M059J (cell line): Measurements from ENCODE around the gene DCLK3. TPM values are rescaled to one million over a fixed set of nuclear protein-coding genes. Genes with fewer than 3 reads are reported as not detected.
A peak's percentile ranks its signal among the peaks of the same experiment; 100 is the strongest.

Source experiments
- DNase-seq: peaks from one replicate; pipeline ENCODE4 v3.0.0-alpha.2; 2012; ENCODE audit warnings: low read depth
- total RNA-seq: library from RNA; depleted of rRNA; stranded (reverse); fragments of >200 nt; shearing (Covaris generic); gene quantifications from 2 replicates; pipeline ENCODE4 v1.2.3, GENCODE V29; 2014

The DCLK3 gene
- total RNA-seq, 1 experiment from 2014 or later, result not detected

DNA sequence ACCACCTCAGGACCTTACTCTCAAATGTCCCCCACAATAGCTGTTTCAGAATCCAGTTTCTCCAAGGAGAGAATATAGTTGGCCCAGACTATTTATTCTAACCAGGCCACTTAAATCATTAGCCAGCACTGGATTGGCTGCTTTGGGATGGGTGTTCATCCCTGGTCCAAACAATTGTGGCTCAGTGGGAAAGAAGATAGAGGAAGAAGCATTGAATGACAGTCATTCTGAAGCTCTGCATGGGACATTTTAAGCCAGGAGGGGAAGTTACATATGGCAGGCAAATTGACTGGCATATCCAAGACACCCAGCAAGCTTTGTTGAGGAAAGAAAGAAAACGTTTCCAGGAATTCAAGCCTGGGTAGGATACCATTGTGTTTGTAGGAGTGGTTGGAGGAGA lies 5.6 kb upstream of the DCLK3 start:
- no peak for DNase-seq

DNA sequence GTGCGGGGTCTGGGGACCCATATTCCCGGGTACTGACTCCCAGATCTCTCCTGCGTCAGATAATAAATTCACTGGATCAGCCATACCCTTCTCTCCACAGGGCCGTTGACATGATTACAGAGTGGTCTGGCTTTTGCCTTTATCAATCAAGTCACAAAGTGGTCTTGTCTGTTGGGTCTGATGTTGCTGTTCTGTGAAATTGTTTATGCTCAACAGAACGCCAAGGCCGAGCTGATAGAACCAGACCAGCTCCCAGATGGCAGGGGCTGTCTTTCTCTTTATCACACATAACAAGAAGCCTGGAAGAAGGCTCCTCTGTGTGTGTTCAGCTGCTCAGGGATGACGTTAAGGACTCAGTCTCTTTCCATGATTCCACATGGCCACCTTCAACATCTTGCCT lies 751 bp upstream of the DCLK3 start:
- DNase-seq, result no peak

DNA sequence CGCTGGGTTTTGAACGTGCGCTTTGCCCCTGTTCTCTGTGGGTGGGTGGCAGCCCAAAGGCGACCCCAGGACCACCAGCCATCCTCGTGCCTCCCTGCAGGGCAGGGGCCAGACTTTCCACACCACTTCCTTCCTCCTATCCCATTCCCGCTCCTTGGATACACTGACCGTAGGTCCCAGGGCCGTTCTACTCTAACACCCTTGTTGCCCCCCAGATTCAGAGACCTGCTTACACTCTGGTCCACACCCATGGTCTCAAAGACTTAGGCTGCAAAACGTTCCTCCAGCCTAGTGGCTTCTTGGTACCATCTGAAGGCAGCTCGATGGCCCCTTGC lies 318 bp upstream of the DCLK3 start:
- DNase-seq, result no peak

- no peak for DNase-seq
Observed at GRCh38 chr3:36762918-36763849, 1.2 kb downstream of the DCLK3 start.

GRCh38 chr3:36761779-36762178 lies 2.6 kb downstream of the DCLK3 start:
- DNase-seq, result no peak

- no peak for DNase-seq
Observed at GRCh38 chr3:36756269-36756668, 8.1 kb downstream of the DCLK3 start.

DNA sequence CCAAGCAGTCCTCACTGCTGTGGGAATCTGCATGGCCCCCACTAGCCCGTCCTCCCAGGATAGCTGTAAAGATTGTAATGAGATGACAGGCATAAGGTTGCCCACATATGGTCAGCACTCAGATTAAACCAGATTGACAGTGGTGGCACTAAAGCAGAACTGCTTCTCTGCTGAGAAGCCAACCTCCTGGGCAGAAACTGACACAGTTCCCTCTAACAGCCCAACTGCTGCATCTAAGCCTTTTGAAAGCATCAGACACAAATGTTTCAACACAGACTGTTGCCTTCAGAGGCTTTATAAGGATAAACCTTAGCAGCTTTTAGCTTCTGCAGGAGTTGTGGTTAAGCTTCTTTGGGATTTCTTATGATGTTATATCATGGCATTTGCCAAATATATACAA lies 13.0 kb downstream of the DCLK3 start:
- no peak for DNase-seq

DNA sequence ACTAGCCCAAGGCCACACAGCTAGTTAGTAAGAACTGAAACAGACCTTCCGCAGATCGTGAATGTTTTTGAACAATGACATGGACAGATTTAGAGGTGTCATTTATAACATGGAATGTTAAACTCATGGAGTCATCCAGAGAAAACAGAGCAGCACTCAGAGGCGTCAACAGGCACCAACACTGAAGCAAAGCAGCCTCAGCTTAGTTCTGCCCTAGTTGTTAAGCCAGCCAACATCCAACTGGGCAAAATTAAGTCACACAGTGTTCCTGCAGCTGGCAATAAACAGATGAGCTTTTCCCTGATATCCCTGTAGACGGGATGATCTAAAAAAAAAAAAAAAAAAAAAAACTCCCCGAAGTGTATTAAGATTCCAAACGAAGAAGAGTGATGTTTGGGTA lies 13.6 kb downstream of the DCLK3 start:
- DNase-seq, result no peak

GRCh38 chr3:36744763-36745162 lies 19.6 kb downstream of the DCLK3 start:
- DNase-seq, result no peak

- no peak for DNase-seq
Observed at GRCh38 chr3:36743826-36744225, 20.5 kb downstream of the DCLK3 start.

GRCh38 chr3:36741285-36741684 lies 23.1 kb downstream of the DCLK3 start:
- DNase-seq, result no peak

GRCh38 chr3:36740787-36741186 lies 23.6 kb downstream of the DCLK3 start:
- no peak for DNase-seq

- no peak for DNase-seq
Observed at GRCh38 chr3:36738702-36739101, 25.7 kb downstream of the DCLK3 start.

DNA sequence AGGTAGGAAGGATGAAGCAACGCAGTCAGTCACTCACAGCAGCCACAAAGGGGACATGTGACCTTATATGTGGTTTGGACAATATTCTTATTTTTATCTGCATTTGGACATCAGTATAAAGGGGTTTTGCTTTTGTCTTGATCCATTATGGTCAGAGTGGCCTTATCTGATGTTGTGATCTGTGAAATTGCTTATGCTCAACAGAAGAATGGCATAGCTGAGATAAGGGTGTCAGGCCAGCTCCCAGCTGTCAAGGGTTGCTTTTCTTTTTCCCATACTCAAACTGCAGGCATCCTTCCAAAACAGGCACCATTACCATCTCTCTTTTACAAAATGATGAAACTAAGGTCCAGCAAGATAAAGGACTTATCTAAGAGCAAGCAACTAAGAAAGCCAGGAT lies 28.1 kb downstream of the DCLK3 start:
- DNase-seq, result no peak

DNA sequence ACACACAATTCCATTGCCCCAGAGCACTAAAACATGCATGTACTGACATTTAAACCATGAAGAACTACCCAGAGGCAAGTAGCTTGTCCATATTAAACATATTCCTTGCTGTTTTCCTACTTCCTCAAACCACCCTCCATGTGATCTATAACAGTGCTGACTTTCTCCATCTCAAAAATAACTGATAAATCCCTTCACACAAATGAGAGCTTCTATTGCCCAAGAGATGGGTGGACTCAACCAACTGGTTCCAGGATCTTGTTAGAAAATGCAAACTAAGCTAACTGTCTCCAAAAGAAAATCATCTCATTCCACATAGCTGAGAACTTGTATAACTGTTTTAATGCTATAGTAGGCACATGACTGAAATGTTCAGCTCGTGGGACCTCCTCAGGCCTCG lies 29.6 kb downstream of the DCLK3 start:
- no peak for DNase-seq

DNA sequence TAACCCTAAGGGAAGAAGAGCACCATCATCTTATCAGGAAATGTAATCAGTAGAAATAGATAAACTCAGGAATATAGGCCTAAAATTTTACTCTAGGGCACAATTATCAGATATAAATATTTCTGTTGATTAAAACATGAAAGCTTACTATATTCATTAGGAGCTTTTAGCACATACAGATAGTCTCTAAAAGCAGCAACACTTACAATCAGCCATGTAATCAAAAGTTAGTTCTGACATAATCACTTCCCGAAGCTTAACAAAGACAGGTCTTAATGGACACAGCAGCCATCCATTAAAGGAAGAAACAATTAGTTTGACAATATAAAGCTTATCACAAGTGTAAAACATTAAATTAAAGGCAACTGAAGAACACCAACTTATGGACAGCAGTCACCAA lies 30.6 kb downstream of the DCLK3 start:
- no peak for DNase-seq

GRCh38 chr3:36733162-36733696 lies 31.1 kb downstream of the DCLK3 start:
- no peak for DNase-seq

DNA sequence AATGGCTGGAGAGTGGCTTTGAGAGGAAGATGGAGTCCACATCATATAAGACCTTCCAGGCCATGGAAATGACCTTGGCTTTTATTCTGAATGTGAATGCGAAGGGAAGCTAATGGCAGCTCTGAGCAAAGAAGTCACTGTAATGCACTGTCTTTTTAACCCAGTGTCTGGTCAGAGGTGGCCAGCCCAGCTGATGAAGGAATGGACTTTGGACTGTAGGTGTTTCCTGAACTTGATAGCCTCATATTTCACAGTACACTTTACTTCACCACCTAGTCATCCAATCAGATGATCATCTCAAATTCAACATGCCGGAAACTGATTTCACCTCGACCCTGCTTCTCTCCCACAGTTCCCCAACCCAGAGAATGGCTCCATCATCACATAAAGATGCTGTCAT lies 33.4 kb downstream of the DCLK3 start:
- DNase-seq, result no peak

GRCh38 chr3:36729204-36730056 lies 34.9 kb downstream of the DCLK3 start:
- peak; percentile 46 for DNase-seq

DNA sequence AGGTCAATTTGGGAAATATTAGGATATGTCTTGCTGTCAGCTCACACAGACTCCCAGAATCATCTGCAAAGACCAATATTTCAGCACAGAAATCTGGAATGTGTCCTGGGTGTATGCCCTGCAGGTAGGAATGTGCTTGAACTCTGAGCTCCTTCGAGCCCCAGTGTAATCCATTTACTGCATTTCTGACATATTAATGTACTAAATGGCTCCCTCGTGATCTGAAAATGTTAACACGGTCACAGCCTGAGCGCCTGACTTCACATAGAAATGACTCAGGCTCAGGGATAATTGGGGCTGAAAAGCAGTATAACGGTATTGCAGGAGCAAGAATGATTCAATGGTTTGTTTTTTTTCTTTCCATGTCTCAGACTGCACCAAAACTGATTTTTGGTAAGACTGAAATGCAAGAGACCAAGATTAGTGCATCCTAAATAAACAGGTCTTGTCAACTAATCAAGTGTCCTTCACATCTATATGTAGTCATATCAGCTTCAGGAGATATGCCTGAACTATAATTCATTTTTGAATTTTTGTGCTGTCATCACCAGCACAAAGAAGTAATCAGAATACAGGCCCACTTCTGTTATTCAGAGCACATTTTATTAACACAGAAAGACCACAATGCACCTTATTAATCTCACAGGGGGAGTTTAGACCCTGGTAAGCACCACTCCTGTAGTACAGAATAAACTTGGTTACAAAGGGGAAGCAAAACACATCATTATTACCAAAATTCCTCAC lies 49.8 kb downstream of the DCLK3 start:
- DNase-seq, result peak; percentile 85

DNA sequence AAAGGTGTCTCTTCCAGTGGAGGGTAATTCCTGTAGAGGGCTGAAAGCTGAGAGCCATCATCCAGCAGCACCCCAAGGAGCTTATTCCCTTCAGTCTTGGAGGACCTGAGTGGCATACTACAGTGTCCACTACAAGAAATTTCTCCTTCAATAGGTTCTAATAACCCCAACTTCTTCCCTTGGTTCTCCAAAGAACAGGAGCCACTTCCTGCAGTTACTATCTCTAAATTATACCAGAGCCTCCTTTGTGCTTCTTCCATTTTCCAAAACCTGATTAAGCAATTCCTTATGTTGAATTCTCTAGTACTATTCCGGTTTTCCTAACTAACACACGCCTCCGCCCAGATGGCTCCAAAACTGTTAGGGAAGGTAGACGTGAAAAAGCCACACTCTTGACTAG lies 50.4 kb downstream of the DCLK3 start:
- DNase-seq, result no peak

DNA sequence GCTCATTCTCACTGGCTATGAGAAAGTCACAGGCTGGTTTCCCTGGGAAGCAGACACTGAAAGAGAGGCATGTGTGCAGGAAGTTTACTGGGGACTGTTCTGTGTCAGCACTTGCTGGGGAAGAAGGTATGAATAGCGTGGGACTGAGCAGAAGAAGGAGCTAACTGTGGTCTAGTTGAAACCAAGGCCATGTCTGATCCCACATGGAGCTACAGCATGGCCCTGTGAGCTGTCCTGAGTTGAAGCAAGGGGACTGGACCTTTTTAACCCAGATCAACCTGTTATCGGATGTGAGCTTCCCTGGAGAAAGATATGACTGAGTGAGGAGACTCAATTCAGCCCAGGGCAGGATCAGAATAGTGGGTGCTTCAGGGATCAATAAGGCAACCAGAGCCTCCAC lies 53.7 kb downstream of the DCLK3 start:
- no peak for DNase-seq
